ENCODE data around the gene HS1BP3. TPM values are rescaled to one million over a fixed set of nuclear protein-coding genes. Genes with fewer than 3 reads are reported as not detected.

Gene HS1BP3
- total and polyA plus RNA-seq, 2 of the 13 experiments (the other 11 are each of a cell fraction or from before 2014, with no cell fraction given): 15.2 to 22.0 TPM

DNA sequence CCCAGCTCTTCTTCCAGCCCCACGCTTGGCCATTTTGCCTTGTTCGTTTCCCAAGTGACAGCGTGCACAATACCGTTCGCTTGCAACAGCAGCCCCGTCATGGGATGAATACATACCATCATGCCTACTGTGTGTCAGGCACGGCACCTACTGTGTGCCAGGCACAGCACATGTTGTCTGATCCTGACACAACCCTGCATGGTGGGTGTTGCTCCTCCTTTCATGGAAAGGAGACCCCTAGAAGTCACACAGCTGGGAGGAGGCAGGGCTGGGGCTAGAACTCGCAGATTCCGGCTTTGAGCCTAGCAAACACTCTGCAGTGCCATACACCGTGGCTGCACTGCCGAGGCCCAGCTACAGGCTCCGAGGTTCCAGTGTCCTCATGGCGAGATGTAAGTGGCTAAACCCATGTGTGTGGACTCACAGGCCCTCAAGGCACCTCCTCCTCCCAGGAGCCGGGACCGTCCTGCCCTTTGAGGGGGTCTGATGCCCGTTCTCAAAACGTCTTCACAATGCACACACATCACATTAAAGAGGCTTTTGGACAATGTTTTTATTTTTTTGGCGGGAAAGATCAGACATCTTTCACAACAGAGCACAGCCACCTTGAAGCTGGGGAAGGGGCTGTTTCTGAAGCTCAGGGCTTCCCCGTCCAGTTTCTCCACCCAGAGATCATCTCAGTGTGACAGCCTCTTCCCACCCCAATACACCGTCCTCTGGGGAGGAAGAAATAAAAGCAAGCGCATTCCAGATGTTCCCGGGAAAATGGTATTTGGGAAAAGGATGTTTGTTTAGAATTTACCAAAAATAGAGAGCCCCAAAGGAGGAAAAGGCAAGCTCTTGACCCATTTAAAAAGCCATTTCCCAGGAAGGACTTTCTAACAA, 64.9 kb downstream of the HS1BP3 start (continued):
- TF ChIP-seq, protein P1, sequence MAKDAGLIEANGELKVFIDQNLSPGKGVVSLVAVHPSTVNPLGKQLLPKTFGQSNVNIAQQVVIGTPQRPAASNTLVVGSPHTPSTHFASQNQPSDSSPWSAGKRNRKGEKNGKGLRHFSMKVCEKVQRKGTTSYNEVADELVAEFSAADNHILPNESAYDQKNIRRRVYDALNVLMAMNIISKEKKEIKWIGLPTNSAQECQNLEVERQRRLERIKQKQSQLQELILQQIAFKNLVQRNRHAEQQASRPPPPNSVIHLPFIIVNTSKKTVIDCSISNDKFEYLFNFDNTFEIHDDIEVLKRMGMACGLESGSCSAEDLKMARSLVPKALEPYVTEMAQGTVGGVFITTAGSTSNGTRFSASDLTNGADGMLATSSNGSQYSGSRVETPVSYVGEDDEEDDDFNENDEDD (CRISPR knock-in tag; IDR thresholded peaks at IDR 0.05; ENCODE audit: borderline replicate concordance): 0 out of 2 replicates have a peak, but pooled peaks have one; percentile 12
- TF ChIP-seq, protein P2, sequence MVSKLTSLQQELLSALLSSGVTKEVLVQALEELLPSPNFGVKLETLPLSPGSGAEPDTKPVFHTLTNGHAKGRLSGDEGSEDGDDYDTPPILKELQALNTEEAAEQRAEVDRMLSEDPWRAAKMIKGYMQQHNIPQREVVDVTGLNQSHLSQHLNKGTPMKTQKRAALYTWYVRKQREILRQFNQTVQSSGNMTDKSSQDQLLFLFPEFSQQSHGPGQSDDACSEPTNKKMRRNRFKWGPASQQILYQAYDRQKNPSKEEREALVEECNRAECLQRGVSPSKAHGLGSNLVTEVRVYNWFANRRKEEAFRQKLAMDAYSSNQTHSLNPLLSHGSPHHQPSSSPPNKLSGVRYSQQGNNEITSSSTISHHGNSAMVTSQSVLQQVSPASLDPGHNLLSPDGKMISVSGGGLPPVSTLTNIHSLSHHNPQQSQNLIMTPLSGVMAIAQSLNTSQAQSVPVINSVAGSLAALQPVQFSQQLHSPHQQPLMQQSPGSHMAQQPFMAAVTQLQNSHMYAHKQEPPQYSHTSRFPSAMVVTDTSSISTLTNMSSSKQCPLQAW (CRISPR knock-in tag; IDR thresholded peaks at IDR 0.05): no peak
- peak; percentile 74 for TF ChIP-seq TRIM24 (CRISPR knock-in tag; IDR thresholded peaks at IDR 0.05)
- TF ChIP-seq RORA (CRISPR knock-in tag; IDR thresholded peaks at IDR 0.05): no peak
- TF ChIP-seq SIN3B (IDR thresholded peaks at IDR 0.05; ENCODE audit: low read length): no peak
- TF ChIP-seq SIX4 (CRISPR knock-in tag; IDR thresholded peaks at IDR 0.05): no peak
- no peak for TF ChIP-seq YEATS4 (CRISPR knock-in tag; IDR thresholded peaks at IDR 0.05; ENCODE audit: borderline replicate concordance)
- TF ChIP-seq, protein P3, sequence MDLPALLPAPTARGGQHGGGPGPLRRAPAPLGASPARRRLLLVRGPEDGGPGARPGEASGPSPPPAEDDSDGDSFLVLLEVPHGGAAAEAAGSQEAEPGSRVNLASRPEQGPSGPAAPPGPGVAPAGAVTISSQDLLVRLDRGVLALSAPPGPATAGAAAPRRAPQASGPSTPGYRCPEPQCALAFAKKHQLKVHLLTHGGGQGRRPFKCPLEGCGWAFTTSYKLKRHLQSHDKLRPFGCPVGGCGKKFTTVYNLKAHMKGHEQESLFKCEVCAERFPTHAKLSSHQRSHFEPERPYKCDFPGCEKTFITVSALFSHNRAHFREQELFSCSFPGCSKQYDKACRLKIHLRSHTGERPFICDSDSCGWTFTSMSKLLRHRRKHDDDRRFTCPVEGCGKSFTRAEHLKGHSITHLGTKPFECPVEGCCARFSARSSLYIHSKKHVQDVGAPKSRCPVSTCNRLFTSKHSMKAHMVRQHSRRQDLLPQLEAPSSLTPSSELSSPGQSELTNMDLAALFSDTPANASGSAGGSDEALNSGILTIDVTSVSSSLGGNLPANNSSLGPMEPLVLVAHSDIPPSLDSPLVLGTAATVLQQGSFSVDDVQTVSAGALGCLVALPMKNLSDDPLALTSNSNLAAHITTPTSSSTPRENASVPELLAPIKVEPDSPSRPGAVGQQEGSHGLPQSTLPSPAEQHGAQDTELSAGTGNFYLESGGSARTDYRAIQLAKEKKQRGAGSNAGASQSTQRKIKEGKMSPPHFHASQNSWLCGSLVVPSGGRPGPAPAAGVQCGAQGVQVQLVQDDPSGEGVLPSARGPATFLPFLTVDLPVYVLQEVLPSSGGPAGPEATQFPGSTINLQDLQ (CRISPR knock-in tag; IDR thresholded peaks at IDR 0.05): no peak
- no peak for TF ChIP-seq ZNF256 (CRISPR knock-in tag; conservative IDR thresholded peaks at IDR 0.05)
- TF ChIP-seq NR2C2 (CRISPR knock-in tag; IDR thresholded peaks at IDR 0.05; ENCODE audit: borderline replicate concordance): no peak
- TF ChIP-seq, protein P4, sequence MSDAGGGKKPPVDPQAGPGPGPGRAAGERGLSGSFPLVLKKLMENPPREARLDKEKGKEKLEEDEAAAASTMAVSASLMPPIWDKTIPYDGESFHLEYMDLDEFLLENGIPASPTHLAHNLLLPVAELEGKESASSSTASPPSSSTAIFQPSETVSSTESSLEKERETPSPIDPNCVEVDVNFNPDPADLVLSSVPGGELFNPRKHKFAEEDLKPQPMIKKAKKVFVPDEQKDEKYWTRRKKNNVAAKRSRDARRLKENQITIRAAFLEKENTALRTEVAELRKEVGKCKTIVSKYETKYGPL (CRISPR knock-in tag; IDR thresholded peaks at IDR 0.05): no peak
- no peak for TF ChIP-seq CCAR2 (optimal IDR thresholded peaks at IDR 0.05; ENCODE audit: low read depth, low read length)
- TF ChIP-seq, protein P5, sequence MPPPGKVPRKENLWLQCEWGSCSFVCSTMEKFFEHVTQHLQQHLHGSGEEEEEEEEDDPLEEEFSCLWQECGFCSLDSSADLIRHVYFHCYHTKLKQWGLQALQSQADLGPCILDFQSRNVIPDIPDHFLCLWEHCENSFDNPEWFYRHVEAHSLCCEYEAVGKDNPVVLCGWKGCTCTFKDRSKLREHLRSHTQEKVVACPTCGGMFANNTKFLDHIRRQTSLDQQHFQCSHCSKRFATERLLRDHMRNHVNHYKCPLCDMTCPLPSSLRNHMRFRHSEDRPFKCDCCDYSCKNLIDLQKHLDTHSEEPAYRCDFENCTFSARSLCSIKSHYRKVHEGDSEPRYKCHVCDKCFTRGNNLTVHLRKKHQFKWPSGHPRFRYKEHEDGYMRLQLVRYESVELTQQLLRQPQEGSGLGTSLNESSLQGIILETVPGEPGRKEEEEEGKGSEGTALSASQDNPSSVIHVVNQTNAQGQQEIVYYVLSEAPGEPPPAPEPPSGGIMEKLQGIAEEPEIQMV (CRISPR knock-in tag; IDR thresholded peaks at IDR 0.05; ENCODE audit: low read depth): no peak
- TF ChIP-seq, protein P6, sequence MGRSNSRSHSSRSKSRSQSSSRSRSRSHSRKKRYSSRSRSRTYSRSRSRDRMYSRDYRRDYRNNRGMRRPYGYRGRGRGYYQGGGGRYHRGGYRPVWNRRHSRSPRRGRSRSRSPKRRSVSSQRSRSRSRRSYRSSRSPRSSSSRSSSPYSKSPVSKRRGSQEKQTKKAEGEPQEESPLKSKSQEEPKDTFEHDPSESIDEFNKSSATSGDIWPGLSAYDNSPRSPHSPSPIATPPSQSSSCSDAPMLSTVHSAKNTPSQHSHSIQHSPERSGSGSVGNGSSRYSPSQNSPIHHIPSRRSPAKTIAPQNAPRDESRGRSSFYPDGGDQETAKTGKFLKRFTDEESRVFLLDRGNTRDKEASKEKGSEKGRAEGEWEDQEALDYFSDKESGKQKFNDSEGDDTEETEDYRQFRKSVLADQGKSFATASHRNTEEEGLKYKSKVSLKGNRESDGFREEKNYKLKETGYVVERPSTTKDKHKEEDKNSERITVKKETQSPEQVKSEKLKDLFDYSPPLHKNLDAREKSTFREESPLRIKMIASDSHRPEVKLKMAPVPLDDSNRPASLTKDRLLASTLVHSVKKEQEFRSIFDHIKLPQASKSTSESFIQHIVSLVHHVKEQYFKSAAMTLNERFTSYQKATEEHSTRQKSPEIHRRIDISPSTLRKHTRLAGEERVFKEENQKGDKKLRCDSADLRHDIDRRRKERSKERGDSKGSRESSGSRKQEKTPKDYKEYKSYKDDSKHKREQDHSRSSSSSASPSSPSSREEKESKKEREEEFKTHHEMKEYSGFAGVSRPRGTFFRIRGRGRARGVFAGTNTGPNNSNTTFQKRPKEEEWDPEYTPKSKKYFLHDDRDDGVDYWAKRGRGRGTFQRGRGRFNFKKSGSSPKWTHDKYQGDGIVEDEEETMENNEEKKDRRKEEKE (IDR thresholded peaks at IDR 0.05): no peak
- no peak for TF ChIP-seq BCL6 (CRISPR knock-in tag; IDR thresholded peaks at IDR 0.05)
- TF ChIP-seq ZNF670 (CRISPR knock-in tag; IDR thresholded peaks at IDR 0.05; ENCODE audit: borderline replicate concordance): peak; percentile 47; the same call in 1 of the 2 replicates
- no peak for TF ChIP-seq GFI1 (CRISPR knock-in tag; IDR thresholded peaks at IDR 0.05; ENCODE audit: borderline replicate concordance)

Measured in HepG2 (cell line).